KMS-11 (cell line): ENCODE measurements around the gene FBXO28.
"Not testable (repeated sequence)": the region's sequence is repeated elsewhere in the genome, so short reads cannot be mapped to it uniquely, and the experiment has no call there.

Experiments
- H2AFZ ChIP-seq: fragments of 200-600 bp; sonication (generic); 2 replicates; pipeline ENCODE4 v1.6.1; 2016; ENCODE audit warnings: antibody characterized with exemption, mixed run types, low read depth
- H3K27ac ChIP-seq: fragments of 200-600 bp; sonication (generic); 2 replicates; pipeline ENCODE4 v1.6.1; 2016; ENCODE audit warnings: mild to moderate bottlenecking, mixed run types
- H3K27me3 ChIP-seq: fragments of 200-600 bp; sonication (generic); 2 replicates; pipeline ENCODE4 v1.6.1; 2017; ENCODE audit warnings: mild to moderate bottlenecking, low read depth, mixed run types, moderate library complexity; ENCODE audit not compliant: insufficient read depth
- H3K36me3 ChIP-seq: fragments of 200-600 bp; sonication (generic); 2 replicates; pipeline ENCODE4 v1.6.1; 2017; ENCODE audit warnings: mild to moderate bottlenecking, mixed run types; ENCODE audit not compliant: insufficient read depth
- H3K4me1 ChIP-seq: fragments of 200-600 bp; sonication (generic); 2 replicates; pipeline ENCODE4 v1.6.1; 2016; ENCODE audit warnings: mild to moderate bottlenecking, low read depth, mixed run types; ENCODE audit not compliant: poor library complexity, severe bottlenecking
- H3K4me2 ChIP-seq: fragments of 200-600 bp; sonication (generic); 2 replicates; pipeline ENCODE4 v1.7.0; 2016; ENCODE audit warnings: mild to moderate bottlenecking, mixed run types
- H3K4me3 ChIP-seq: fragments of 200-600 bp; sonication (generic); IDR thresholded peaks from 2 replicates; pipeline ENCODE4 v1.6.1; 2017; ENCODE audit warnings: low read depth, low read length, mixed read lengths; ENCODE audit not compliant: insufficient read depth
- H3K79me2 ChIP-seq: fragments of 200-600 bp; sonication (generic); 2 replicates; pipeline ENCODE4 v1.6.1; 2016; ENCODE audit warnings: low read depth, mixed run types; ENCODE audit not compliant: insufficient read depth
- H3K9ac ChIP-seq: fragments of 200-600 bp; sonication (generic); 2 replicates; pipeline ENCODE4 v1.6.1; 2016; ENCODE audit warnings: mild to moderate bottlenecking, mixed run types
- H4K20me1 ChIP-seq: fragments of 200-600 bp; sonication (generic); 2 replicates; pipeline ENCODE4 v1.6.1; 2016; ENCODE audit warnings: mild to moderate bottlenecking, mixed run types; ENCODE audit not compliant: insufficient read depth
- CTCF ChIP-seq: fragments of 200-600 bp; sonication (generic); conservative IDR thresholded peaks from 2 replicates; pipeline ENCODE4 v1.6.1; 2017; ENCODE audit warnings: low read depth, mild to moderate bottlenecking, antibody characterized with exemption, low read length, moderate library complexity, mixed read lengths

The FBXO28 gene

GRCh38 chr1:224201383-224201782 is 87.5 kb downstream of the FBXO28 start:
- Histone ChIP-seq H4K20me1 (no peaks in the 10 kb centered on the region), H3K4me2 (no peak overlapping the region), H3K4me1 (no peaks in the 10 kb centered on the region), H3K36me3 (no peaks in the 10 kb centered on the region), H3K4me3 (no peak overlapping the region), H3K79me2 (no peaks in the 10 kb centered on the region), H3K27ac (no peak overlapping the region), H2AFZ (no peak overlapping the region), H3K27me3 (no peaks in the 10 kb centered on the region), H3K9ac (no peak overlapping the region)
- TF ChIP-seq CTCF: no peak

- H3K27me3 ChIP-seq: no peaks in the 10 kb centered on the region
- H3K4me2 ChIP-seq: no peak overlapping the region
- no peaks in the 10 kb centered on the region for H4K20me1 ChIP-seq
- no peaks in the 10 kb centered on the region for H3K36me3 ChIP-seq
- H3K4me1 ChIP-seq: no peaks in the 10 kb centered on the region
- H3K27ac ChIP-seq: no peak overlapping the region
- no peak overlapping the region for H2AFZ ChIP-seq
- TF ChIP-seq CTCF: no peak
- H3K79me2 ChIP-seq: no peaks in the 10 kb centered on the region
- H3K4me3 ChIP-seq: no peak overlapping the region
- H3K9ac ChIP-seq: no peak overlapping the region
Measured at GRCh38 chr1:224201853-224202252, 87.9 kb downstream of the FBXO28 start.

GRCh38 chr1:224203243-224204016 is 89.5 kb downstream of the FBXO28 start:
- Histone ChIP-seq H3K79me2 (no peaks in the 10 kb centered on the region), H2AFZ (no peak overlapping the region), H4K20me1 (no peaks in the 10 kb centered on the region), H3K4me2 (no peak overlapping the region), H3K36me3 (no peaks in the 10 kb centered on the region), H3K4me1 (no peaks in the 10 kb centered on the region), H3K4me3 (no peak overlapping the region), H3K9ac (no peak overlapping the region), H3K27me3 (no peaks in the 10 kb centered on the region), H3K27ac (no peak overlapping the region)
- no peak for TF ChIP-seq CTCF

- no peak overlapping the region for H3K9ac ChIP-seq
- H3K27ac ChIP-seq: no peak overlapping the region
- no peak overlapping the region for H3K4me2 ChIP-seq
- no peak for TF ChIP-seq CTCF
- H3K79me2 ChIP-seq: no peaks in the 10 kb centered on the region
- H3K4me3 ChIP-seq: no peak overlapping the region
- H3K4me1 ChIP-seq: no peaks in the 10 kb centered on the region
- no peaks in the 10 kb centered on the region for H3K27me3 ChIP-seq
- no peaks in the 10 kb centered on the region for H3K36me3 ChIP-seq
- no peaks in the 10 kb centered on the region for H4K20me1 ChIP-seq
- no peak overlapping the region for H2AFZ ChIP-seq
Measured at GRCh38 chr1:224205438-224205840, 91.5 kb downstream of the FBXO28 start.

- H3K79me2 ChIP-seq, H3K4me1 ChIP-seq, H2AFZ ChIP-seq, H3K9ac ChIP-seq, H4K20me1 ChIP-seq, H3K4me2 ChIP-seq, H3K4me3 ChIP-seq, H3K36me3 ChIP-seq, H3K27me3 ChIP-seq, H3K27ac ChIP-seq: not testable (repeated sequence)
Measured at GRCh38 chr1:224205931-224206538, 92.1 kb downstream of the FBXO28 start.
